Keratinocyte (primary cell): Measurements from ENCODE around the gene CDKAL1. TPM values are rescaled to one million over a fixed set of nuclear protein-coding genes. Genes with fewer than 3 reads are reported as not detected.

Source experiments
- DNase-seq: peaks from one replicate; pipeline ENCODE4 v3.0.0-alpha.2; 2011; ENCODE audit warnings: low read depth, missing footprints, low spot score
- FAIRE-seq: peaks from 2 replicates; lab custom pipeline; 2011; peaks lifted over from hg19 to GRCh38; lab: Jason Lieb, UNC
- H2AFZ ChIP-seq: 2 replicates; pipeline ENCODE4 v1.6.0; 2012; ENCODE audit warnings: low read length, control low read depth, inconsistent platforms; ENCODE audit not compliant: control insufficient read depth
- H3K27ac ChIP-seq: 2 replicates; pipeline ENCODE4 v1.5.1; 2011; ENCODE audit warnings: low read length; ENCODE audit not compliant: control insufficient read depth, insufficient read depth
- H3K27me3 ChIP-seq: 3 replicates; pipeline ENCODE4 v1.6.0; 2011; ENCODE audit warnings: low read length; ENCODE audit not compliant: control insufficient read depth, insufficient read depth; ENCODE audit errors: extremely low read depth
- H3K36me3 ChIP-seq, 2 experiments: 2 replicates in 1 of 2; 3 replicates in 1 of 2; pipeline ENCODE4 v1.5.1; 2011; ENCODE audit warnings: low read length in 2 of 2, mild to moderate bottlenecking in 1 of 2; ENCODE audit not compliant: control insufficient read depth in 2 of 2, insufficient read depth in 2 of 2; ENCODE audit errors: extremely low read depth in 1 of 2
- H3K4me1 ChIP-seq: 3 replicates; pipeline ENCODE4 v1.5.1; 2011; ENCODE audit warnings: low read length; ENCODE audit not compliant: control insufficient read depth, insufficient read depth; ENCODE audit errors: extremely low read depth
- H3K4me2 ChIP-seq: 3 replicates; pipeline ENCODE4 v1.6.0; 2011; ENCODE audit warnings: low read depth, low read length; ENCODE audit not compliant: control insufficient read depth, insufficient read depth; ENCODE audit errors: extremely low read depth
- H3K4me3 ChIP-seq, 3 experiments: fragments of 200-600 bp in 1 of 3; sonication (generic) in 1 of 3; 2 replicates in 2 of 3; 3 replicates in 1 of 3; pipeline ENCODE4 v1.5.1; 2011 to 2016; ENCODE audit warnings: low read length in 3 of 3, mild to moderate bottlenecking in 3 of 3, control low read depth in 2 of 3, inconsistent platforms in 1 of 3, low read depth in 1 of 3, mixed read lengths in 1 of 3, mixed run types in 1 of 3, moderate library complexity in 1 of 3; ENCODE audit not compliant: control insufficient read depth in 2 of 3, insufficient read depth in 2 of 3; ENCODE audit errors: extremely low read depth in 1 of 3
- H3K79me2 ChIP-seq: 2 replicates; pipeline ENCODE4 v1.6.0; 2012; ENCODE audit warnings: low read length; ENCODE audit not compliant: control insufficient read depth, insufficient read depth
- H3K9ac ChIP-seq: 3 replicates; pipeline ENCODE4 v1.6.0; 2011; ENCODE audit warnings: low read length; ENCODE audit not compliant: control insufficient read depth, insufficient read depth; ENCODE audit errors: extremely low read depth
- H3K9me1 ChIP-seq: 3 replicates; pipeline ENCODE4 v1.6.0; 2011; ENCODE audit warnings: low read length; ENCODE audit not compliant: control insufficient read depth, insufficient read depth; ENCODE audit errors: extremely low read depth
- H3K9me3 ChIP-seq: 2 replicates; pipeline ENCODE4 v1.5.1; 2012; ENCODE audit warnings: low read depth, low read length; ENCODE audit not compliant: control insufficient read depth
- H4K20me1 ChIP-seq: 3 replicates; pipeline ENCODE4 v1.6.0; 2011; ENCODE audit warnings: low read length; ENCODE audit not compliant: control insufficient read depth, insufficient read depth; ENCODE audit errors: extremely low read depth
- CTCF ChIP-seq, 3 experiments: IDR thresholded peaks in 1 of 3; conservative IDR thresholded peaks in 1 of 3; optimal IDR thresholded peaks in 1 of 3; 2 replicates in 2 of 3; 3 replicates in 1 of 3; pipeline versions ENCODE3 to v1.5.1; 2011; ENCODE audit warnings: low read length in 3 of 3, mild to moderate bottlenecking in 3 of 3, moderate library complexity in 2 of 3, control low read depth in 1 of 3, inconsistent platforms in 1 of 3; ENCODE audit not compliant: insufficient read depth in 2 of 3; ENCODE audit errors: extremely low read depth in 1 of 3
- EZH2 ChIP-seq: IDR thresholded peaks from one replicate; pipeline ENCODE4 v1.6.1; 2012; ENCODE audit warnings: inconsistent platforms, mild to moderate bottlenecking, low read length, moderate library complexity
- dilution Hi-C: fragments of 300-500 bp; cut with MboI; formaldehyde crosslinking; loops from one replicate; pipeline ENCODE4 v1.7.0; 2020; ENCODE audit warnings: low sequenced_read_pairs; ENCODE audit not compliant: extremely low pct_ligation_motif_present
- polyA plus RNA-seq, 5 experiments: library from polyadenylated mRNA; depleted of rRNA in 3 of 5; stranded (reverse) in 3 of 5; stranded (forward) in 1 of 5; unstranded in 1 of 5; fragments of >200 nt; gene quantifications; 1 replicate in 1 of 5; 2 replicates in 3 of 5; 3 replicates in 1 of 5; pipeline versions ENCODE4 v1.2.1 to v1.2.3, GENCODE V29; 2011 to 2012; ENCODE audit warnings: missing spikeins in 2 of 5, low read depth in 1 of 5, low replicate concordance in 1 of 5

CDKAL1 gene
- polyA plus RNA-seq, 1 donor (not counting 4 experiments of a cell fraction or from before 2014, with no cell fraction given): 5.6 TPM

- Histone ChIP-seq H3K79me2 (no peaks in the 10 kb centered on the region), H3K4me1 (peaks cover under 1% of the 10 kb centered on the region), H2AFZ (no peak overlapping the region), H3K9ac (no peak overlapping the region), H3K27me3 (no peaks in the 10 kb centered on the region), H4K20me1 (no peaks in the 10 kb centered on the region), H3K9me3 (no peaks in the 10 kb centered on the region), H3K4me2 (no peak overlapping the region), H3K9me1 (no peaks in the 10 kb centered on the region), H3K36me3 (no peaks in the 10 kb centered on the region), H3K27ac (no peak overlapping the region), H3K4me3 (no peak overlapping the region)
- dilution Hi-C loops: no loop called here
- DNase-seq (no peak), FAIRE-seq (no peak)
- TF ChIP-seq CTCF (optimal IDR thresholded peaks at IDR 0.05 in 1 of 3, IDR thresholded peaks at IDR 0.05 in 1 of 3, conservative IDR thresholded peaks at IDR 0.05 in 1 of 3; ENCODE audit: extremely low read depth in 1 of 3, insufficient read depth in 2 of 3, low read length in 3 of 3) (no peak), EZH2 (no peak)
Measured at GRCh38 chr6:20640181-20640580, 105.9 kb downstream of the CDKAL1 start.

DNA sequence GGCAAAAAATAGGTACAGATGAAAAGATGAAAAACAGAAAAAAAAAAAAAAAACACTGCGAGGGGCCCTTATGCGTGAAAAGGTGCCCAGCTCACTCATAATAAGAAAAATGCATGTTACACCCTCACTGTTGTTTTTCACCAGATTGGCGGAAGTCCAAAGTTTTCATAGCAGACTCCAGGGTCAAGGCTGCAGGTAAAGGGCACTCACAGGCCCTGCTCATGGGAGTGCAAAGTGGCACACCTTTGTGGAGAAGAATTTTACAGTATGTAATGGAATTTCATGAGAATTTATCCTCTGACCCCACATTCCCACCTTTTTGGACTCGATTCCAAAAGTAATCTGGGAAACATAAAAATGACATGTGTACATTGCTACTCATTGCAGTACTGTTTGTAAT is 108.2 kb downstream of the CDKAL1 start:
- Histone ChIP-seq H3K4me3 (no peak overlapping the region), H3K4me1 (no peaks in the 10 kb centered on the region), H3K9me3 (no peaks in the 10 kb centered on the region), H3K9ac (no peak overlapping the region), H3K36me3 (no peaks in the 10 kb centered on the region), H3K79me2 (no peaks in the 10 kb centered on the region), H3K27ac (no peak overlapping the region), H3K9me1 (no peaks in the 10 kb centered on the region), H3K4me2 (no peak overlapping the region), H2AFZ (no peak overlapping the region), H4K20me1 (no peaks in the 10 kb centered on the region), H3K27me3 (no peaks in the 10 kb centered on the region)
- no peak for TF ChIP-seq EZH2
- TF ChIP-seq CTCF (optimal IDR thresholded peaks at IDR 0.05 in 1 of 3, IDR thresholded peaks at IDR 0.05 in 1 of 3, conservative IDR thresholded peaks at IDR 0.05 in 1 of 3; ENCODE audit: extremely low read depth in 1 of 3, insufficient read depth in 2 of 3, low read length in 3 of 3): no peak
- DNase-seq: no peak
- no peak for FAIRE-seq
- dilution Hi-C loops: no loop called here
